LoVo (cell line): ENCODE data around the gene CHID1.

Experiments
- DNase-seq: peaks from one replicate; pipeline ENCODE4 v3.0.0-alpha.2; 2016; ENCODE audit warnings: low spot score

Gene CHID1

DNA sequence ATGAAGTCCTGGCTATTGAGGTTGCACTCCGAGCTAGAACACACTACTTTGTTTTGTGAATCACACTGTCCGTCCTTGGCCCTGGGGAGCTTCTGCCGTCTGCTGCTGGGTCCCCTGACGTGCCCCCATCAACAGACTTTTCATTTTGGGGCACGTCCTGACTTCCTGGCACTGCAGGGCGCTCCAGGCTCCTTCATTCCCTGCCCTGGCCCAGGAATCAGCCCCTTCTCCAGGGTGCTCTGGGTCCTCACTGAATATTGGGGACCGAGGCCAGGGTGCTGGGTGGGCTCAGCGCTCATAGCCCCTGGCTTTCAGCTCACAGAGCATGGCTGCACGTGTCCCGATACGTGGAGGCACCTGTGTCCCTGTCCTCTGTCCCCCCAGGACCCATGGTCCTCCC, 45.7 kb downstream of the CHID1 start:
- DNase-seq: no peak

DNA sequence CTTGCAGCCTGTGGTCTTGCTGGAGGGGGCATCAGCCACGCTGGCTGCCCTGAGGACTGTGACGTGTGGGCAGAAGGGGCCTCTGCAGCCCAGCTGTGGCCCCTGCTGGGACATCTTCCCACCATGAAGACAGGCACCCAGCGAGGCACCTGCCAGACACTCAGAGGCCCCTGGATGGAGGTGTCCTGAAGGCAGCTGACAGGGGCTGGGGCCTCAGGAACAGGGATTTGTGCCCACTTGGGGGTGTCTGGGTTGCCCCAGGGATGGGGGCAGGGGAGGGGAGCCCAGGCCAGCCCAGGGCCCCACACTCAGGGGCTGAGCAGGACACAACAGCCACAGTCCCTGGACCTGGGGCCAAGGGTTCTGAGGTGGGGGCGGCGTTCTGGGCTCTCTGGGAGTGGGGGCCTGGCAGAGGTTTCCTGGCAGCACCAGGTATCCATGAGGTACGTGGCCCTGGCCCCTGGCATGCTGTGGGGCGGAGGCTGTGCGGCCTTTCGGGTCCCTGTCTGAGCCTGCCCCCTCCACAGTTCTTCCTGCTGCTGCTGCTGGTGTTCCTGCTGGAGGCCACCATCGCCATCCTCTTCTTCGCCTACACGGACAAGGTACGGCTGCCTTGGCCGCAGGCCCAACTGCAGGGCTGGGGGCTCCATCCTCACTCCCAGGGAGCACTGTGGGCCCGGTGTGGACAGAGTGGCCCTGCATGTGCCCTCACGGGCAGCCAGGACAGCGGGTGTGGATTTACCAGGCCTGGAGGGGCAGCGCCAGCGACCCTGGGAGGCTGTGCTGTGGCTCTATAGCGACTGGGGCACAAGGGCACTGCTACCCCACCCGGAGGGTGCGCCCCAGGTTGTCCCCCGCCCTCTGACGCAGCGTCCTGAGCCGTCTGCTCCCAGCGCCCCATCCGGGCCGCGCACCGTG, 46.4 kb downstream of the CHID1 start:
- no peak for DNase-seq

DNA sequence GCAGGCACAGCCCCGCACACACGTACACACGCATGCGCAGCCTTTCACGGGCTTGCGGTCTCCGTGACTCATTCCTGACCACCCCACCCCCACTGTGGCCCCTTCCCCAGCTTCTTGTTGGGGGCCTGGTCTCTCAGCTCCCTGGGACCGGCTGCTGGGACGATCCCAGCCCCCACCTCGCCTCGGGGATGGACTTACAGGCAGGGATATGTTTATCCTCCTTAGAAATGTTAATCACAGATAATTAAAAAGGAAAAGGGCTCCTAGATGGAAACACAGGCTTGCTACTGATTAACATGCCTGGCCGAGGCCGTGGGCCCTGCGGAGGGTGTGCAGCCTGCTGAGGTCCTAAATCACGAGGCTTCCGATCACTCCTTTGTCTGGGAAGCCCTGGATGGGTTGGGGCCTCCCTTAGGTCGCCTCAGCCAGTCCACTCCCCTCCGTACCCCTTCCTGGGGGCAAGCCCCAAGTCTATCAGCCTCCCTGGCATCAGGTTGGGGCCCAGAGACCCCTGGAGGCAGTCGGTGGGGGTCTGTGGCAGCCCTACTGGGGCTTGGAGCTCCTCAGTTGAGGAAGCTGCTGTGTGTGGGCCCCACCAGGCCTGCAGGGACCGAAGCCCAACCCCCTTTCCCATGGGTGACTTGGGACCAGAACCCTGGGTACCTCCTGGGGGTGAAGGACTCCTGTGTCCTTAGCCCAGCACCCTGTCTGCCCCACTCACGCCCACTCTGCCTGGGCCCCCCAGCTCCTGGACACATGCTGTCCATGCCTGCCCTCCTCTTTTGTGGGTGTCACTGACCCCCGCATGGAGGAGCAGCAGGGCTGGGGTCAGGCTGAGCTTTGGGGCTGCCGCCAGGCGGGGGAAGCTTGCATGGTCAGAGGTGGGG, 47.3 kb downstream of the CHID1 start:
- DNase-seq: no peak

DNA sequence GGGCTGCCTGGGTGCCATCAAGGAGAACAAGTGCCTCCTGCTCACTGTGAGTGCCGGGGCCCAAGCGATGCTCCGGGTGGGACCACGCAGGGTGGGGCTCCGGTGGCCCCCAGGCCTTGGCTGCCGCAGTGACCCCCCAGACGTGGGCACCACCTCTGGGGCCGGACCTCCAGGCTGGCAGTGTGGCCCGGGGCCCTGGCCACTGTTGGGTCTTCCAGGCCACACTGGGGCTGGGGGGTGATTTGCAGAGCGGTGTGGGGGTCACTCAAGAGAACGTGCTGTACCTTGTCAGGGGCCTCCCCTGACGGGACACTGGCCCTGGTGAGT, 48.0 kb downstream of the CHID1 start:
- DNase-seq: no peak

DNA sequence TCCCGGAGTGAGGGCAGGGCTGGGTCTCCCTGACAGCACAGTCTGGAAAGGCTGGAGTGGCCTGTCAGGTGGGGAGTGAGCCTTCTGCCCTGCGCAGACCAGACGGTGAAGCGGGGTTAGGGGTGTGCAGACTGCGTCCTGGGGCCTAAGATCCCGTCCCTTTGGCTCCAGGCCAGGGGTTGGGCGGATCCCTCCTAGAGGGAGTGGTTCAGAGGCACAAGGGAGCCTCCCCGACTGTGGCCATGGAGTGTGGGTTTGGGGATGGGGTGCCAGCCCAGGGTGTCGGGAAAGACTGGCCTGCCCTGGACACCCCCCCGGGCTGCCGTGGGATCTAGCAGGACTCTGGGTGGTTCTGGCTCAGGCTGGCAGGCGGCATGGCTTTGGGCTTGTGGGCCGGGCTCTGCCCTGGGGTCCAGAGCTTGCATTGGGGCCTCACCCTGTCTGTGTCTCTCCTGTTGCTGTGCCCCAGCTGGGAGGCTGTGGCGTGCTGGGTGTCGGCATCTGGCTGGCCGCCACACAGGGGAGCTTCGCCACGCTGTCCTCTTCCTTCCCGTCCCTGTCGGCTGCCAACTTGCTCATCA, 48.4 kb downstream of the CHID1 start:
- no peak for DNase-seq

DNA sequence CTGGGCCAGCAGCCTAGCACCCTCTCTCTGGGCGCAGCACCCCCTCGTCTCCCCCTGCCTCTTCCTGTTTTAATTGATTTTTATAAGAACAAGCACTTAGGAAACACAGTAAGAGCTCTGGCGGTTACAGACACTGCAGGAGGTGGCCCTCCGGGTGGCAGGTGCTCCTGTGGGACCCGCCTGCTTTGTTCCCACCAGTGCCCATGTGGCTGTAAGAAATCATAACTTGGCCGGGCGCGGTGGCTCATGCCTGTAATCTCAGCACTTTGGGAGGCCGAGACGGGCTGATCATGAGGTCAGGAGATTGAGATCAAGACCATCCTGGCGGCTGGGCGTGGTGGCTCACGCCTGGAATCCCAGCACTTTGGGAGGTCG, 49.5 kb downstream of the CHID1 start:
- no peak for DNase-seq

DNA sequence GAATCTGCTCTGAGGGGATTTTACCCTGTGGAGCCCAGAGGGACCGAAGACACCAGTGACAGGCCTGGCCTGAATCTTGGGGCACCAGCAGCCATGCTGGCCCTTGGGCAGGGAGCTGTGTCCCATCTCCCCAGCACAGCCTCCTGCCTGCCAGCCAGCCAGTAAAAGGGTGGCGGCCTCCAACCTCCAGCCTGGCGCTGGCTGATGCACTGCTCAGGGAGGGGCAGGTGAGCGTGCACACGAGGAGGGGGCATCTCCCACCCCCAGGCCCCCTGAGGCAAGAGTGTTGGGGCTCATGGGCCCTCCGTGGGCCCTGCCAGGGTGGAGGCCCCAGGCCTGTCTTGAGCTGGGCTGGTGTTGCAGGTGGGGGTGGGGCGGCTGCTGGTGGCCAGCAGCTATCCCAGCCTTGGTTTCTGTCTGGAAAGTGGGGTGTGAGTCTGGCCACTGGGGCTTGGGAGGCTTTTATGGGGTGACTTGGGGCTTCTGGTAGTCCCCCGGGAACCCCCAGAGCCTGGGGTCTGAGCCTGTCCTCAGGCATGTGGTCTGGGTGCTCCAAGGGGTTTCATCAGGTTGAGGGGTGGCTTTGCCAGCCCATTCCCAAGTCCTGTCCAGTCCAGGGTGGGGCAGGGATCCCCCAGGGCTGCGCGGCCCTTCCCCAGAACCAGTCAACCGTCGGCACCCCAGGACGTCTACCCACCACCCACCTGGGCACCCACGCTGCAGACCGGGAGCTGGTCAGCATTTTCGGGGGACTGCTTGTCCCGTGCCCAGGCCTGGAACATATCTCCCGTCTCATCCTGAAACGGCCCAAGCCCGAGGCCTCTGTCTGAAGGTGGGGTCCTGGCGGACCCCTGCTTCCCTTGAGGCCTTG, 50.1 kb downstream of the CHID1 start:
- no peak for DNase-seq

DNA sequence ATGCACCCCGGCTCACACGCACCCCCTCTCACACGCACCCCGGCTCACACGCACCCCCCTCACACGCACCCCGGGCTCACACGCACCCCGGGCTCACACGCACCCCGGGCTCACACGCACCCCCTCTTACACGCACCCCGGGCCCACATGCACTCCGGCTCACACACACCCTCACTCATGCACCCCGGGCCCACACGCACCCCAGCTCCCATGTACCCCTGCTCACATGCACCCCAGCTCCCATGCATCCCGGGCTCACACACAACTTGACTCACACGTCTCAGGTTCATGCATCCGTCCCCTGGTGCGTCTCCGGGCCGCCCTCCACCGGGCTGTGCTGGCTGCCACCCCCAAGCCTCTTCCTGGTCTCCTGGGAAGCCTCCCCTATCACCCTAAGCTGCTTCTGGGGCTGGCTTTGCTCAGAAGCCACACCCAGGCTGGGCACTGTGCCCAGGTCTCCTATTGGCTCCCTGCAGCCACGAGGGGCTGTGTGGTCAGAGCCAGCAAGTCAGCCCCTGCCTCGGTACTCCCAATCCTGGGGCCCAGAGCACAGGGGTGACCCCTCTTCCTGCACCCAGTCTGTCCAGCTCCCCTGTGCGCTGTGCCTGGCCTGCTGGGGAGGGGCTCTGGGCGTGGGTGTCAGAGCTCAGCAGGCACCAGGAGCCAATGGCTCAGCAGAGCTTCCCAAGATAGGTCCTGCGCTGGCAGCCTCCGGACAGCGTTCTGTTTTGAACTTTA, 51.0 kb downstream of the CHID1 start:
- no peak for DNase-seq

DNA sequence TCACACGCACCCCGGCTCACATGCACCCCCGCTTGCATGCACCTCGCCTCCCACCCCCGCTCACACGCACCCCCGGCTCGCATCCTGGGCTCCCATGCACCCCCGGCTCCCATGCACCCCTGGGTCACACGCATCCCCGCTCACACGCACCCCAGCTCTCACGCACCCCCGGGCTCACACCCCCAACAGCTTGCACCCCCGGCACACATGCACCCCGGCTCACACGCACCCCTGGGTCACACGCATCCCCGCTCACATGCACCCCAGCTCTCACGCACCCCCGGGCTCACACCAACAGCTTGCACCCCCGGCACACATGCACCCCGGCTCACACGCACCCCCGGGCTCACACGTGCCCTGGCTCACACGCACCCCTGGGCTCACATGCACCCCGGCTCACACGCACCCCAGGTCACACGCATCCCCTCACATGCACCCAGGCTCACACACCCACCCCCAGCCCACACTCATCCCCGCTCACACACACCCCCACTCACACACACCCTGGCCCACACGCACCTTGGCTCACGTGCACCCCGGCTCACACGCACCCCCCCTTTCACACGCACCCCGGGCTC, 51.8 kb downstream of the CHID1 start:
- DNase-seq: no peak

DNA sequence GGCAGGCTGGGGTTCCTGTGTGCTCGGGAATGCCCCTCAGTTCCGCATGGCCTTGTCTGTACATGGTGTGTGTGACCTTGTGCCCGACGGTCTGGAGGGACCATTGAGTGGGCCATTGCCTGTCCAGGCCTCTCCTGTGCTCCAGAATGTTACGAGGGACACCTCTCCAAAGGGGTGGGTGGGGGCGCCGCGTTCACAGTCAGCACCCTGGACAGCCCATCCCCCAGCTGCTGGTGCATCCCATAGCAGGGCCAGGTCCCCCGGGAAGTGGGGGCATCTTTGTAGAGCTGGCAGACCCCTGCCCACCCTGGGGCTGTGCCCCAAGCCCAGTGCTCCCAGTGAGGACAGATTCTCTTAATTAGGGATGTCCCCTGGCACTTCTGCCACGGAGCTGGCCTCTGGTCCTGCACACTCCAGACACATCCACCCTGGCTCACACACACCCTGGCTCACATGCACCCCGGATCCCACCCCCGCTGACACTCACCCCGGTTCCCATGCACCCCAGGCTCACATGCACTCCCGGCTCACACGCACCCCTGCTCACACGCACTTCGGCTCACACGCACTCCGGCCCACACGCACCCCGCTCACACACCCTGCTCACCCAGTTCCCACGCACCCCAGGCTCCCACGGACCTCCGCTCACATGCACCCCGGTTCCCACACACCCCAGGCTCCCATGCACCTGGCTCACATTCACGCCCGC, 52.4 kb downstream of the CHID1 start:
- no peak for DNase-seq

DNA sequence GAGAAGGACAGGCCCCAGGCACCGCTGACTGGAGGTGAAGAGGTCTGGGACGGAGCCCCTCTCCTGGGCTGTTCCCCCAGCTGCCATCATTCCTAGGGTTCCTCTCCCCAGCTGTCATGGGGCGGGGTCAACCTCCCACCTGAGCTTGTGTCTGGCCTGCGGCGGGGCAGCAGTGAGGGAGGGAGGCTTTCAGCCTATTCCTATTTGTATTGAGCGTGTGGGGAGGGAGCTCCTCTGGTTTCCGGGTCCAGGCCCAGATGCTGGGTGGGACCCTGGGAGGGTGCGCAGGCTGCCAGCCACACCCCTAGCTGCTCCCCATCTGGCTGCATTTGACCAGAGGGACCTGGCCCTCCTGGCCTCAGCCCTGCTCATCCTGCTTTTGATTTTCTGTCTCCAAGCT, 54.2 kb downstream of the CHID1 start:
- DNase-seq: no peak

DNA sequence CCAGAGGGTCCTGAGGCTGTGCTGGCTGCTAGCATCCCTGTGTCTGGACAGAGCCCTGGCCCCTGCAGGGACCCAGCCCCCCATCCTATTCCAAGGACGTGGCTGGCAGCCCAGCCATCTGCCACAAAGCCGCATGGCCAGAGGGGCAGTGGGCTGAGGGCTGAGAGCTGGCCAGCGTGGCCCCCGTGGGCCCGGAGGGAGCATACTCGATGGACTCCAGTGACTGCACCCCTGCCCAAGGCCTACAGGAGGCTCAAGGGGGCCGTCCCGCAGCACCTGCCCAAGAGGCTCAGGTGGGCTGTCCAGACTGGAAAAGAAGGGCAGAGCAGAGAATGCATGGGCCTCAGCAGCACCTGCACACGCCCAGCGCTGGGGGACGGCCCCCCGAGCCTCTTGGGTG, 54.8 kb downstream of the CHID1 start:
- DNase-seq: no peak

DNA sequence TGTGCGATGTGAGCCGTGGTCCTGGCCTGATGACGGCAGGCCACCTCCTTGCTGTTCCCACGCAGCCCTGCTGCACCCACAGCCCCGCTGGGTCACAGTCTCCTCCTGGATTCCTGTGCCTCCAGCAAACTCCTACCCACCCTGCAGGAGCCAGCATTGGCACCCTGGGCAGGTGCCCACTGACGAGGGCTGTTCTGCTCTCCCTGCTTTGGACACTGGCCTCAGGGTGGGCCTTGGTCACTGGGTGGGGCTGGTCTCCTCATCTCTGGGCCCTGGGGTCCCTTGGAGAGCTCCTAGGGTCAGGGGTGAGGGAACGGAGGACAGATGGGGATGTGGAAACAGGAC, 55.3 kb downstream of the CHID1 start:
- DNase-seq: no peak

DNA sequence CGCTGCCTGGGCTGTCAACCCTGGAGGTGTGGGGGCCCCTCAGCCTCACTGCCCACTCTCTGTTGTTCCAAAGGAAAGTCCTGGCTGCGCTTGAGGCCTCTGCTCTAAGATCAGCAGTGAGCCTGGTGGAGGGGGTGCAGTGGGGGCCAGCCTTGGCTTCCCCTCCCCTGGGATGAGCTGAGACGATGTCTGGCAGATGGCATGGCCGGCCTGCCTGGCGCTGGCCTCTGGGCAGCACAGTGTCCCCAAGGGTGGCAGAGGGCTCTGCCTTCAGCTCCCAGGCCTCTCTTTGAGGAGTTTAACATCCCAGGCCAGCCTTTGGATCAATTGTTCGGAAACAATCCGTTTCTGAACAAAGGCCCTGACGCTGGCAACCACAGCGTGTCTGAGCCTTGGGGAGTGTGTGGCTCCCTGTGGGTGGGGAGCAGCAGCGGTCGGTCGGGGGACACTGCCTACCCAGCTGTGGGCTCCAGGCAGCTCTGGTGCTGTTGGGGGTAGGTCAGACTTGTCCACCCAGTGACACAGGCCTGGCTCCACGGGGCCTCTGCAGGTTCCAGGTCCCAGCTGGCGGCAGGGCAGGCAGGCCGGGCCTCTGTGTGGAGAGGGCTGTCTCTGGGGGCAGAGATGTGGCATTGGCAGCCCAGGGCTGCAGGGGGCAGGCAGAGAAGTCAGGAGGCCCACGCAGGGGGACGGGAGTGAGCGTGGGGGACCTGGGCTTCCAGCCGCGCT, 55.8 kb downstream of the CHID1 start:
- no peak for DNase-seq

DNA sequence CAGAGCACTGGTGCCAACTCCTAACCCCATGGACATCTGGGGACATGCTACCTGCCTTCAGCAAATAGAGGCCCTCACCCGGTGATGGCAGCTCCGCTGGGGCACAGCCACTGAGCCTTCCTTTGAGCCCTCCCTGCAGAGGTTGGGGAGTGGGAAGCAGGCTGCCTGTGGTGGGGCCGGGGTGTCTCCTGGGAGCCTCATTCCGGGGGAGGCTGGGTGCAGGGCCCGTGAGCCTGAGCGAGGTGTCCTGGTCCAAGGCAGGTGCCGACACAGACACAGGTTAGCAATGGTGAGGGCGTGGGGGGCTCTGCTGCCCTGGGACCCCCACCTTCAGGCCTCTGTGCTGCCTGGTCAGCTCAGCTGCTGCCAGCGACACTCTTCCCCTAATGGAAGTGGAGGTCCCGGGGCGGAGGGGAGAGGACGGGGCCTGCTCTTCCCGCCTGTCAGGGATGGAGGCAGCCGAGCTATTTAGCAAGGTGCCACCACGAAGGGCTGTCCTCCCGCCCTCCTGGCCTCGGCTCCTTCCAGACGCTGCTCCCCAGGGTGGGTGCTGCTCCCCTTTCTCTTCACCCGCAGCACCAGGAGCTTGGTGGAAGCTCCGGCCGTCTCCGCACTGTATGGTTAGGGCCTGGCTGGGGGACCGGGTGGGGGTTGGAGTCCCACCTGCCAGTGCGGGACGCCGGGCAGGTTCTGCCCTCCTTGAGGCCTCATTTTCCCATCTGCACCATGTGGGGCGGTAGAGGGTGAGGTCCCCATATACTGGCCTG, 56.7 kb downstream of the CHID1 start:
- no peak for DNase-seq

DNA sequence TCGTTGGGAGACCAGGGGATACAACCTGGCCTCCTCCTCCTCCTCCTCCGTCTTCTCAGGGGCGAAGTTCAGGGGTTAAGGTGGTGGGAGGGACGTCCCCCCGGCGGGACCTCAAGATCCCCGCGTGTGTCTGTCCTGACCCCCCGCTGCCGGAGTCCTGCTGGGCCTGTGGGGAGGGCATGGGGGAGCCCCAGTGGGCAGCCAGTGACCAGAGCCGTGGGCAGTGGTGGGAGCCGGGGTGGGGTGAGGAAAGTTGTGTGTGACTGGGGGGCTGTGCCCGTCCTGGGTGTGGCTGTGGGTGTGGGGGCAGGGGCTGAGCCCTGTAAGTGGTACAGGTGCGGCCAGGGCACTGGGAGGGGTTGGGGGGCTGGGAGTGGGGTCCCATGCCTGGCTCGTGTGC, 57.8 kb downstream of the CHID1 start:
- DNase-seq: no peak

DNA sequence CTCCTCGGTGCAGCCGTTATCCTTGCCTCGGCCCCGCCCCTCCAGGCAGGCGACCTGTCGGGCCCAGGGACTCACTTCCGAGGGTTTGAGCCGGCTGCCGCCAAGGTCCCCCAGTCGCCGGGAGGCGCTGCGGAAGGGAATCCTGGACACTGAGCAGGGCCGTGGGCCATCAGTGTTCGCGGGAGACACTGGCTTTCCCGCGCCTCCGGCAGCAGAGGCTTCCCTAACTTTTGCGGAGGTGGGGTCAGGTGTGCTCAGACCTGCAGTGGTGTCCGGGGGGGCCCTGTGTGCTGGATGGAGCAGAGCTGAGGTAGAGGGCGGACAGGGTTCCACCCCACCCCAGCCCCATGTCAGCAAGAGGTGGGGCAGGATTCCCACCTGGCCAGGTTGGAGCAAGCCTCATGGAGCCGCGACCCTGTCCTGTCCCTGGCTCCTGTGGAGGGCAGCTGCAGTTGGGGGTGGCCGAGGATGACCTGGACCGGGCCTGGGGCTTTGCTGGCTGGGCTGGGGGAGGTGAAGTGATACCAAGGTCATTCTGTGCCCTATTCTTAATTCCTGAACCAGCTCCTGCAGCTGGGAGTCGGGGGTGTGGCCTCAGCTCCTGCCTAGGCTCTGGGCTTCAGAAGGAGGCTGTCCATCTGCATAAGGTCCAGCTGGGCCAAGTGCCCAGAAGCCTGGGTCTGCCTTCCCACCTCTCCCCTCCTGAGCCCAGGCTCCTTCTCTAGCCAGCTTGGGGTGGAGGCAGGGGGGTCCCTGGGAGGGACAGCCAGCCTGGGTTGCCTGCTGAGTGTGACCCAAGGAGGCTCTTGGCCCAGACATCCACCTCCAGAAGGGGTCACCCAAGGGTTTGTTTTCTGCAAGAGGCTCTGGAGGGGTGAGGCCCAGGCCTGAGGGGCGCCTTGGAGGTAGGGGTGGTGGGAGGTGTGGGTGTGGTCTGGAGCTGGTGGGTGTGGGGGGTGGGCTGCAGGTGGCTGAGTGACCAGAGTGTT, 59.5 kb downstream of the CHID1 start:
- DNase-seq: no peak
